HG03354 (cell line): Measurements from ENCODE around the gene MCEE.
A peak's percentile ranks its signal among the peaks of the same experiment; 100 is the strongest.
"Not testable (repeated sequence)": the region's sequence is repeated elsewhere in the genome, so short reads cannot be mapped to it uniquely, and the experiment has no call there.

Experiments
- ATAC-seq: cut with Tn5 transposase; IDR thresholded peaks from one replicate; pipeline ENCODE4 v1.9.1; 2021; ENCODE audit warnings: mild to moderate bottlenecking; ENCODE audit not compliant: unreplicated experiment, poor library complexity, severe bottlenecking

MCEE gene

DNA sequence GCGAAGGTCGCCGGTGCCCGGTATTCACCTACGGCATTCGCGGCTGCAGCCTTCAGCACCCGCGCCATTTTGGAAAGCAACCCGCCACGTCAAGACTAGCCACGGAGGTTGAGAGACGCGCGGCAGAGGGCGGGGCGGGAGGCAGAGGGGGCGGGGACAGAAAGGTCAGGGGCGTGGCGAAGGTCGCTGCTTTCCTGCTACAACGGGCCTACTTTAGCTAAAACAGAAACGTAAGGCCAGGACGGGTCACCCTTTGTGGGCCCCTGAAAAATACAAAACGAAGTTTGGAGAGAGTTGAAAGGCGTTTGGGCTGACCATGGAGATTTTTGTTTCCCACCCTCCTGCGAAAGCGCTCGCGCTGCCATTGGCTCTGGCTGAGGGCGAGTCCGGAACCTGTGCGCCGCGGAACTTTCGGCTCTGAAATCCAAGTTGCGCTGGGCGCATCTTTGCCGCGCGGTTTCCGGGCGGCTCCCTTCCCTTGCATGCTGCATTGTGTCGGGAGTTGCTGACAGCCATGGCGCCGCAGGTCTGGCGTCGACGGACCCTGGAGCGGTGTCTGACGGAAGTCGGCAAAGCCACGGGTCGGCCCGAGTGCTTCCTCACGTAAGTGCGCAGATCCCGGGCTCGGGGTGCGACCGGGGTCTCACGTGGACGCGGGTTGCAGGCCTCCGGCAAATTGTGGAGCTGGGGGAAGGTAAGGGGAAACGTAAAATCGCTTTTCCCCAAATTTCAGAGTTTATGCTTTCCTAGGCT lies at the start of gene MCEE, which contains the start of gene MPHOSPH10:
Gene MCEE, minus strand, starts transcription at position 78 of the 753 bp plus-strand sequence. Its CDS starts 10 bp downstream, at position 68.
Gene MPHOSPH10, plus strand, starts transcription at position 483 of the 753 bp plus-strand sequence. Its CDS starts 32 bp downstream, at position 515.
- peak; percentile 90 for ATAC-seq

DNA sequence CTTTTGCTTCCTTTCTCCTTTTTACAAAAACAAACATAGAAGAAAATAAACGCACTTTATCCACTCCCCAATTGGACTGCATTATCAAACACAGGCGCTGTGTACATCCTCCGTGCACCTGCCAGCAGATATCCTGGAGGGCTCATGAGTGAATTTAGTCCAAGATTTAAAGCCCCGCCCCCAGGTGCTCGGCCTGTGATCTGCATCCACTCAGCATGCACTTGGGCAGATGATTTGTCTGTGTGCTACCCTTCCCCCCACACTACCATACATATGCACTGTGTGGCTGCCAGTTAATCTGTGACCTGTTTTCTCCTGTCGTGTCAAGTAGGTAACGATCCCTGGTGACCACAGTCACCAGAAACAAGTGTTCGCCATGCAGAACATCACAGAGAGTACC lies 48.8 kb upstream of the MCEE start:
- ATAC-seq: not testable (repeated sequence)

DNA sequence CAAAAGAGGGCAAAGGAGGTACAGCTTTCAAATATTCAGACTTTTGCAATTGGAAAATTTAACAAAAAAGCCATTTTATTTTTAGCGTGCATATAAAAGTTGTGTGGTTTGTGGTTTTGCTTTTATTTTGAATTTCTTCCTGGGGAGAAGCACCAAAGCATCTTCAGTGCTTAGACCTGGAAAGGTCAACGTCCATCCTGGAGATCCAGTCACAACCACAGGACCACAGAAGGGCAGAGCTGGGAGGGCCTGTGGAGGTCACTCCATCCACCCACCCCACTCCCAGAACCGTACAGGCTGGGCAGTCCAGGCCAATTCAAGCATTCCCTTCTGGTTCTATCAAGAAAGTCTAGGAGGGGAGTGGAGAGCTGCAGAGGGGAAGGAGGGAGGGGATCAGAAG lies 44.2 kb upstream of the MCEE start:
- ATAC-seq: no peak

DNA sequence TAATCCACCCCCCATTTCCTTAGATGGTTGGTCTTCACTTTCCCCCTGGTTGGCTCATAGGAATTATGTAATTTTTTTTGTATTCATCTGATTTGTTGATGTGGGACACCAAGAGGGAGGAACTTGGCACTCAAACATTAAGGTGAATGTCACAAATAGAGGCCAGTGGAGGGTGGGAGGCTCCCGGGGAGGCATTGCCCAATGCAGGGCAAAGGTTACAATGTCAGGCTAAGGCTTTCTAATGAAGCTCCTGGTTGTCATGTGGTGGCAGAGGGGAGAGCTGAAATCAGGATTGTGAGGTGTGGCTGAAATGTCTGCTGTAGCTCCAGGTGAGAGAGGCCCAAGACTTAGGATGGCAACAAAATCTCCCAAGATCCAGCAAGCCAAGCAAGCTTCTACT lies 43.1 kb upstream of the MCEE start:
- no peak for ATAC-seq

DNA sequence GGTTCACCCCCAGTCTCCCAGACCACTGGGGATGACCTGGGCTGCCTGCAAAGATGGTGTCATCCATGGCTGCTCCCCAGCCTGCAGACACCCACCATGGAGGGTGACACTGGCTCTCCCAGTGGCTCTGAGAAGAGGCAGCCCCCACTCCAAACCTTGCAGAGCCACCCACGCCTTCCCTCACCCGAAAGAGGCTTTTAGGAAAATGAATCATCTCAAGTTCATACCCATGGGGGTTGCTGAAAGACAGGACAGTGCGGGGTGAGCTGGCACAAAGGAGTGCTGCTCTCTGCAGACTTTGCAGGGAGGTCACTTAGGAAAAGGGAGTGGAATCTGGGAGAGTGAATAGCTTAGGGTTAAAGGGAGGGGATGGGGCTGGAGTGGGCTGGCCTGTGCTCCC lies 36.8 kb upstream of the MCEE start:
- no peak for ATAC-seq

DNA sequence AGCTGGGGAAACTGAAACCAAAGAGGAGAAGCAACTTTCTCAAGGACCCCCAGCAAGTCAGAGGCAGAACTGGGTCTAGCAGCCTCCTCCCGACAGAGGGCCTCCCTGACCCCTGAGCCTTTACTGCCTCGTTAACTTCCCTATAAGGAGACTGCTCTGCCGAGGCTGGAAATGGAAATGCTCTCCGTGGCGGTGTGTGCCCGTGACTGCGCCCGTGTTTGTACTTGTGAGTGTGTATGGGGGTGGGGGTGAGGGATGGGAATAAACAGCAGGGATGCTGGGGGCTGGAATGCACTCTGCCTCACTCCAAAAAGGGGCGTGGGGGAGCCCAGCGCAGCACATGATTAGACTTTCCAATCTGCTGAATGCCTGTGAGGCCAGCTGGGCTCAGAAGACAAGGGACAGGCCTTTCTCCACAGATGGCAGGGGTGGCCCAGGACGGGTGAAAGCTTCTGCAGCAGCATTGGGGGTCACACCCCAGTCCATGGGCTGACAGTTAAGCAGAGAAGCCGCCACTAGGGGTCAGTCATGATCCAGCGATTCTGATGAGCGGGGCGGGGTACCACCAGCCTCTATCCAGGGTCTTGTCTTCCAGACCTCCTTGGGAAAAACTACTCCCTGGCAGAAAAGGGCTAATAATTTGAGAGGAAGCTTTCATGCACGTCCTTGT lies 27.2 kb upstream of the MCEE start:
- peak; percentile 69 for ATAC-seq

DNA sequence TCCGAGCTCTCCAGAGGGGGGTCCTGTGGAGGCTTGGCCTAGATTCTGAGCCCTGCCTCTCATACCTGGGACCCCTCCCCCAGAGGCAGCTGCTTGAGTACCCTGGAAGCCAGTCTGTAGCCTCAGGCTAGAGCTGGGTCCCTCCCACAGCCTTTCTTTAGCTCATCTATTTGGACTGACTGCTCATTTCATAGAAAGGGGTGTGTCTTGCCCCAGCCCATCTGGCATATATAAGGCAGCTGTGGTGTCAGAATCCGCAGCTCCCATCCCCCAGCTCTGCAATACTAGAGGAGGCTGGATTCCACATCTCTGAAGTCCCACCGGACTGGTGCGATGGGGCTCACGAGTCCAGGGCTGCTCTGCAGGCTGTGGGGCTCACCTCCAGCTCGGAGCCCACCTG lies 26.5 kb upstream of the MCEE start:
- ATAC-seq: no peak

DNA sequence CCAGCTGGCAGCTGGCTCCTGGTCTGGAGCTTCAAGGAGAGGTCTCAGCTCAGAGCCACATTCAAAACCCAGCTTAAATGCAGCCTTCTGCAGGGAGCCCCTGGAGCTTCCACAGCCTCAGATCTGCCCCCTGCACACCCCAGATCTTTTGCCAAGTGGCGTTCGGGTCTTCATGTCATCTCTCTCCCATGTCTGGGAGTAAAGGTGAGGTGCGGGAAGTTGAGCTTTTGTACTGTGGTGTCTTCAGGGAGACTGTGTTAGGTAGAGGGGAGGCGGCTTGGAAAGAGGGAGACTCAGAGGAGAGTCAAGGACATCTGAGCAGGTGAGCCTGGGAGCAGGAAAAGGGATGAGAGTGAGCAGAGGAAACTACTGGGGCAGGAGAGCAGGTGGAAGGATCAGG lies 25.8 kb upstream of the MCEE start:
- no peak for ATAC-seq

DNA sequence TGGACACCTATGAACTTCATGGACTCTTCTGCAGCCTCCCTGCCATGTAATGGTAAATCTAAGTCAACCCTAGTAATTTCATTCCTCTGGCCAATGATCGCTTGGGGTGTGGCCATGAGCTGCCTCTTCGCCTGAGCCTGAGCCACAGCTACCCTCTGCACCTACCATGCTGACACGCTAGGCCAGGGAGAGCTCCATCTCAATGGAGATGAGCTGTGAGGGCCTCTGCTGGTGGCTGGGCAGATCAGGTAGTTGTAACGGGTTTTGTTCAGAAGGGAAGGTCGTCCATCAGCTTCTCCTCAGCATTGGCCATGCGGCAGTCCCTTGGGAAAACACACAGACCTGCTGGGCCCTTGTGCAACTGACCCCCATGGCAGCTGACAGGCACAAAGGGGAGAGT lies 24.8 kb upstream of the MCEE start:
- ATAC-seq: peak; percentile 73

DNA sequence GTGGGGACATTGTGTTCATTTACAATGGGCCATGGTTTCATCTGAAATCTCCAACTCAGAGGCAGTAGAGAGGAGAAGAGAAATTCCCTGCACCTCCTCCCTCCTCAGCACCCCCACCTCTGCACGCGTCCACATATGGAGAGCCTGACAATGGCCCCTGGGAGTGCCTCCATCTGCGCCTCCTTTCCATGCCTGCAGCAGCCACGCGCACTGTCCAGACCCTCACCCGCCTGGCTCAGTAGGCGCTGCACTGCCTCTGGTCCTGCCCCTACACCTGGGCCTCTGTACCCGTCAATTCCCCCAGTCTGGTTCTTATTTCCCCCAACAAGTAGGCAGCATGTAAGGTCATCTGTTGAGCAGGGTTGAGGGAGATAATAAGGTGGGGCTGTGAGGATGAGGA lies 24.2 kb upstream of the MCEE start:
- no peak for ATAC-seq

DNA sequence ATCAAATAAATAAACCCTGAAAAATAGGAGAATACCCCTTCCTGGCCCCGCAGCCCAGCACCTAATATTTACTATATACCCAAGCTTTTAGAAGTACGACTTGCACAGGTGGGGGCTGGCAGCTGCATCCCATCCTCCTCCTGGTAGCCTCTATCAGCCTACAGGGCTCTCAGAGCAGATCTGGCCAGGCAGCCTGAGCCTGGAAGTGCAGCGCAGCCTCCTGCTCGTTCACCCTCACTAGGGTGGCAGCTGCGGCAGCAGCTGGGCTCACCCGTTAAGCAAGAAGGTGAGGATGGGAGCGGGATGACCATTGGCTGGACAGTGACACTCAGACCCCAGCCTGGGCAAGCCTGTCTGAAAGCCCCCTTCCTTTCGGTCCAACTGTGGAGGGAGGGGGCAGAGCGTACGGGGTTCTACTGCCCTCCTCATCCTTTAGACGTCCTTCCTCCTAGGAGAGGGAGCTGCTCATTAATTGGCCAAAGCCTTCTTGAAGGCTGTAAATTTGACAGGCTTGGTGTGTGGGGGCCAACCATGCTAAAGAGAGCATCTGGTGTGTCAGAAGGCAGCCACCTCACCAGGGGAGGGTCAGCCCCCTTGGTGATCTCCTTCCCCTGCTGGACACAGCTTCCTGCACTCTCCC lies 23.7 kb upstream of the MCEE start:
- ATAC-seq: no peak

DNA sequence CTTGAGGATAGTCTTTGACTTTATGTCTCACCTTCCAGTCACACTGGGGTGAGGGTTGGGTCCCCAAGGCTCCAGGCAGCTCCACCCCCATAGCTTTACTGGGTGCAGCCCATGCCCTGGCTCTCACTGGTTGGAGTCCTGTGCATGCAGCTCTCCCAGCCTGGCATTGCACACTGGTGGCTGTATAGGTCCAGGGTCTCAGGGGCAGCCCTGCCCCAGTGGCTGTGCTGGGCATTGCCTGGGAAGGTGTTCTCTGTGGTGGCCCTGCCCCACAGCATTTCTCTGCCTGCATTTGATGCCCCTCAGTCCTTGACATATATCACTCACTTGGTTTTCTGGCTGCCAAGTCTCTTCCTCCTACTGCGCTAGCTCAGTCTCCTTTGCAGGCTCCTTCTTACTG lies 21.6 kb upstream of the MCEE start:
- ATAC-seq: no peak

DNA sequence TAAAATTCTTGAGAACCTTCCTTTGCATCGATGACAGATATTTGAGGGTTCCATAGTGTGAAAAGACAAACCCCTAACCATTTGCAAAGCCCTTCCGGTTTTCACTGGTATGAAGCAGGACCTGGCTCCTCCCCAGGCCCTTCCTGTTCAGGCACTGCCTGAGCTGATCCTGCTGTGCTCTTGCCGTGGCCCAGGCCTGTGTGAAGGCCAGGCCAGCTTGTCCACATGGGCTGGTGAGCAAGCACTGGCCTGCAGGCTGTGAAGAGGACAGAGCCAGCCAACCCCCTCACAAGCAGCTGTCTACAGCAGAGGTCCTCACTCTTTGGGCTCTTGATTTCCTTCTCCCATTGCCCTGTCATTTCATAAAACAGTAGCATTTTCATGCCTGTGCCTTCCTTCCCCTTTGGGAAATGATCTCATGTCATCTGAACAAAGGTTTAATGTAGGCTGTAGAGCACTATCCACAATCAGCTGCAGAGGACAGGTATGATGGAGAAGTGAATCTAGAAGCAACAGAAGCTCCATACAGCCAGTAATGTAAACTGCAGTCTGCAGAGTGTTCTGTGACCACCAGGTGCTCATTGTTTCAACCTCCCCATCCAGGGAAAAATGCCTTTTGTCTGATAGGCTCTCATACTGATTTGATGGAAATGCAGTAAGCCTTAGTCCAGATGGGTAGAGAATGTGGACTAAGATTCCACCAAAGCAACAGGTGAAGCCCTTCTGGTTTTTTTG lies 20.2 kb upstream of the MCEE start:
- ATAC-seq: no peak

DNA sequence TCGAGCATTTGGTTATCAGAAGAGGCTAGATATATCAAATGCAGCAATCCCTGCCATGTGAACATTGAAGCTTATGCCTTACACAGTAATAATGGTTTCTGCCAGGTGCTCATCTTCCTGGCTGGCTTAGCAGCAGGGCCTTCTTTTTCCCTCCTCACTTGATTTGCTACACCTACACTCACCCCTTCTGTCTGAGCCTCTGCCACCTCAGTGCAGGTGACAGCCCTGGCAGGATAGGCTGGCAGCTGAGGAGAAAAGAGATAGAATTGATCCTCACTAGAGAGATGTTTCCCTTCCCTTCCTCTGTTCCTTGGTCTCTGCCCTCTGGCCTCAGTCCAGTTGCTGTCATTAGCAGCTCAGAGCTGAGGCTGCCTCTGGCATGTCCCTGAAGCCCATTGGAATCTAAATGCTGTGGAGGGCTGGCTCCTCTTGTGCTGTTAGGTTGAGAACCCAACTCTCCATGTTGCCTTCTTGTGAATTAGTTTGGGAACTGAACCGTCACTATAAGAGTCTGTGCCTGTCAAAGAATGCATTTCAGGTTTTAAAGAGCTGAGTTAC lies 18.6 kb upstream of the MCEE start:
- ATAC-seq: no peak

DNA sequence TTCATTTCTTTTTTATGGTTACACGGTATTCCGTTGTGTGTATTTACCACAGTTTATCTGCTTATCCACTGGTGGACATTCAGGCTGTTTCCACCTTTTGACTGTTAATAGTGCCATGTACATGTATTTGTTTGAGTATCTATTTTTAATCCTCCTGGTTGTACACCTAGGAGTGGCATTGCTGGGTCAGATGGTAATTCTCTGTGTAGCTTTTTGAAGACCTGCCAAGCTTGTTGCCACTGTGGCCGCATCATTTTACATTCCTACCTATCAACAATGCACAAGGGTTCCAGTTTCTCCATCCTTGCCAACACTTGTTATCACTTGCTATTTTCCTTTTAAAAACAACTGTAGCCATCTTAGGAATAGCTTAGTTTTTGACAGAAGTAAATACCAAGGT lies 13.8 kb upstream of the MCEE start:
- ATAC-seq: no peak

DNA sequence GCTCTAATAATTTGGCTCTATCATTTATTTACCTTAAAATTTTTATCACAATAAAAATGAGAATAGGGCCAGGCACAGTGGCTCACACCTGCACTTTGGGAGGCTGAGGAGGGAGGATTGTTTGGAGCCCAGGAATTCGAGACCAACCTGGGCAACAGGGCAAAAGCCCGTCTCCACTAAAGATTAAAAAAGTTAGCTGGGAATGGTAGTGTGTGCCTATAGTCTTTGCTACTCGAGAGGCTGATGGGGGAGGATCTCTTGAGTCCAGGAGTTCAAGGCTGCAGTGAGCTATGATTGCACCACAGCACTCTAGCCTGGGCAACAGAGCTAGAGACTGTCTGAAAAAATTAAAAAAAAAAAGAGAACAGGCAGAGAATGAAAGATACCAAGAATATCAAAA lies 6.1 kb upstream of the MCEE start:
- ATAC-seq: no peak

DNA sequence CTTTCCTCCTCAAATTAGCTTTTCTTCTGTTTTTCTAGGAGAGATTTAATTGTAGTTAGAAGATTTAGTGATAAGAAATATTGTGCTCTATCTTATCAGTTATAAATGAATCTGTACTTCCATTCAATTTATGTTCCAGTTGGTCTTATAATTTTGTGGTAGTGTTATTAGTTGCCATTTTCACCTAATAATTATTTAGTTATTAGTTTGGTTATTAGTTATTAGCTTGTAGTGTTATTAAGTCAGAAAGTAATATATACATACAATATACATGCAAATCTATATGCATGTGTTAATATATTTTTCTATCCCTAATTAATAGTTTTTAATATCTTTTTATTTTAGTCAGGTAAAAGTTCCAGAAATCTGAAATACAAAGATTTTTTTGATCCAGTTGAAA lies 3.6 kb upstream of the MCEE start:
- no peak for ATAC-seq

DNA sequence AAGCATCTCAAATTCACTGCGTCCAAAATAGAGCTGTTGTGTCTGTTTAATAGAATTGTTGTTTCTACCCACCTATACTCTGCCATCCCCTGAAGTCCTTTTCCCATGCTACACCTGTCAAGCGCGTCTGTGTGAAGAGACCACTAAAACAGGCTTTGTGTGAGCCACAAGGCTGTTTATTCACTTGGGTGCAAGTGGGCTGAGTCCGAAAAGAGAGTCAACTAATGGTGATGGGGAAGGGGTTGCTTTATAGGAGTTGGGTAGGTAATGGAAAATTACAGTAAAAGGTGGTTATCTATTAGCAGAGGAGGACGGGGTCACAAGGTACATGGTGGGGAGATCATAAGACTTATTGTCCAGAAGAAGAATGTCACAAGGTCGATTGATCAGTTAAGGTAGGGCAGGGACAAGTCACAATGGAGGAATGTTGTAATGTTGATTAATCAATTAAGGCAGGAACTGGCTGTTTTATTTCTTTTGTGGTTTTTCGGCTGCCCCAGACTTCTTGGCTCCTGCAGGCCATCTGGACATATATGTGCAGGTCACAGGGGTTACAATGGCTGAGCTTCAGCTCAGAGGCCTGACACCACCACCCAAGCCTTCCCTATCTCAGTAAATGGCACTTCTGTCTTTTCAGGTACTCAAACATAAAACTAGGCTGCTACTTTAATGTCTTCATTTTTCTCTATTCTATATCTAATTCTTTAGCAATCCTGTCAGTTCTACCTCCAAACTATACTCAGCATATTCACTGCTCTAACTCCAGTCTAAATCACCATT lies 1.5 kb upstream of the MCEE start:
- ATAC-seq: not testable (repeated sequence)

DNA sequence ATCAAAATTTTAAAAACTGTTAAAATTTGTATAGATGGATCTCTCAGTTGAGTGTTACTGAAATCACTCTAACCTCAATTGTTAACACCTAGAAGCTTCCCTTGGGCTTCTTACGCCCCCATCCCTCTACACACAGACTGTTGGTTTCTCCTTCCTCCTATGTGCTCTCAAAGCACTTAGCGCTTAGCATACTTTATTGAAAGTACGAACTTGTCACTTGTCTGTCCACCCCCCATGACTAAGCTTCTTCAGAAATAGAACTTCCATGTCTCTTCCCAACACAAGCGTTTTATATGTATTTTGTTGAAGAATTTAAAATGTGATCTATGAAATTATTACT lies 846 bp upstream of the MCEE start:
- ATAC-seq: peak; percentile 32

DNA sequence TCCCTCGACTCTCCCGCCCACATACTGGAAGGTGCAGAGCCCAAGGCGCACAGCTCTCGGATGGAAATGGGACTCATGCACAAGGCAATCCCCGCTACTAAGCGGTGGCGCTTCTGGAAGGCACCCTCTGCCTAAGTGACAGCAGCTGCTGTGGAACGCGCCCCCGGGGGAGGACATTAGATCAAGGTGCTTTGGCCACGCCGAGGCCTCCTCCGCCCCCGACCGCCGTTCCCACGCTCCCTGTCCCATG lies 202 bp downstream of the MCEE start:
- ATAC-seq: peak; percentile 54
